IMR-90 (cell line): Measurements from ENCODE around the gene SH2D7. TPM values are rescaled to one million over a fixed set of nuclear protein-coding genes. Genes with fewer than 3 reads are reported as not detected.

ENCODE experiments used
- ATAC-seq: fragments of 200-7000 bp; cut with Tn5 transposase; 2 replicates; pipeline ENCODE4 v1.9.1; 2020; ENCODE audit warnings: low read depth, mild to moderate bottlenecking, moderate library complexity
- BruUV-seq: library from RNA; stranded (reverse); fragments of 400-500 nt; replicated peaks from 2 replicates; lab custom pipeline; 2021; lab: Mats Ljungman, UMichigan
- CTCF ChIA-PET: fragments of 300-600 bp; formaldehyde crosslinking; extraction: SDS; loops from one replicate; lab custom pipeline; 2021; ENCODE audit warnings: antibody characterized with exemption; lab: Yijun Ruan, JAX
- POLR2A ChIA-PET: fragments of 300-600 bp; sonication (Branson Sonifier 250); formaldehyde crosslinking; loops from one replicate; lab custom pipeline; 2022; ENCODE audit warnings: antibody characterized with exemption; ENCODE audit not compliant: unreplicated experiment; lab: Charles Lee
- DNase-seq: peaks from one replicate; pipeline ENCODE4 v3.0.0; 2013
- H2AFZ ChIP-seq: replicated peaks from 2 replicates; pipeline ENCODE3; 2013; ENCODE audit warnings: low read length, mild to moderate bottlenecking; ENCODE audit not compliant: poor library complexity
- H2AK5ac ChIP-seq: 2 replicates; pipeline ENCODE4 v1.6.1; 2013; ENCODE audit warnings: low read depth, low read length, inconsistent platforms
- H2AK9ac ChIP-seq: replicated peaks from 2 replicates; pipeline ENCODE3; 2013; ENCODE audit warnings: mild to moderate bottlenecking, low read depth, low read length, moderate library complexity; ENCODE audit not compliant: poor library complexity
- H2BK120ac ChIP-seq: 2 replicates; pipeline ENCODE4 v1.6.1; 2013; ENCODE audit warnings: low read depth, low read length, inconsistent platforms
- H2BK15ac ChIP-seq: 3 replicates; pipeline ENCODE4 v1.6.1; 2013; ENCODE audit warnings: low read depth, low read length, inconsistent platforms
- H2BK20ac ChIP-seq: 2 replicates; pipeline ENCODE4 v1.6.1; 2013; ENCODE audit warnings: low read depth, mild to moderate bottlenecking, inconsistent platforms, low read length, moderate library complexity
- H2BK5ac ChIP-seq: 2 replicates; pipeline ENCODE4 v1.6.1; 2013; ENCODE audit warnings: mild to moderate bottlenecking, low read depth, low read length, inconsistent platforms; ENCODE audit not compliant: poor library complexity, severe bottlenecking
- H3K14ac ChIP-seq: replicated peaks from 2 replicates; pipeline ENCODE4 v1.6.1; 2013; ENCODE audit warnings: low read depth, low read length, inconsistent platforms
- H3K18ac ChIP-seq: 2 replicates; pipeline ENCODE4 v1.6.1; 2013; ENCODE audit warnings: low read depth, low read length, control low read depth
- H3K23ac ChIP-seq: 2 replicates; pipeline ENCODE4 v1.6.1; 2013; ENCODE audit warnings: low read depth, low read length, inconsistent platforms
- H3K27ac ChIP-seq: 2 replicates; pipeline ENCODE4 v1.5.1; 2013; ENCODE audit warnings: mild to moderate bottlenecking, control low read depth, low read length; ENCODE audit not compliant: insufficient read depth
- H3K27me3 ChIP-seq: 2 replicates; pipeline ENCODE4 v1.6.1; 2013; ENCODE audit warnings: low read length; ENCODE audit not compliant: control insufficient read depth, insufficient read depth
- H3K36me3 ChIP-seq: 2 replicates; pipeline ENCODE4 v1.6.1; 2013; ENCODE audit warnings: low read length, mixed read lengths; ENCODE audit not compliant: control insufficient read depth, insufficient read depth
- H3K4ac ChIP-seq: 2 replicates; pipeline ENCODE4 v1.6.1; 2013; ENCODE audit warnings: low read depth, low read length, inconsistent platforms
- H3K4me1 ChIP-seq: 2 replicates; pipeline ENCODE4 v1.6.1; 2013; ENCODE audit warnings: low read length, mixed read lengths; ENCODE audit not compliant: control insufficient read depth, insufficient read depth
- H3K4me2 ChIP-seq: 2 replicates; pipeline ENCODE4 v1.6.1; 2013; ENCODE audit warnings: low read depth, mild to moderate bottlenecking, control low read depth, low read length, moderate library complexity
- H3K4me3 ChIP-seq: 2 replicates; pipeline ENCODE4 v1.5.1; 2013; ENCODE audit warnings: low read depth, mild to moderate bottlenecking, control low read depth, low read length, moderate library complexity; ENCODE audit not compliant: insufficient read depth
- H3K56ac ChIP-seq: 2 replicates; pipeline ENCODE4 v1.6.1; 2013; ENCODE audit warnings: low read length, inconsistent platforms; ENCODE audit not compliant: insufficient read depth; ENCODE audit errors: extremely low read depth
- H3K79me1 ChIP-seq, 2 experiments: 2 replicates each; pipeline ENCODE4 v1.6.1; 2013; ENCODE audit warnings: low read length in 2 of 2, inconsistent platforms in 1 of 2, low read depth in 1 of 2
- H3K9ac ChIP-seq: 2 replicates; pipeline ENCODE4 v1.6.1; 2013; ENCODE audit warnings: low read depth, low read length, control low read depth
- H3K9me1 ChIP-seq: 2 replicates; pipeline ENCODE4 v1.6.1; 2013; ENCODE audit warnings: low read length, inconsistent platforms; ENCODE audit not compliant: insufficient read depth
- H3K9me3 ChIP-seq: 2 replicates; pipeline ENCODE4 v1.6.1; 2013; ENCODE audit warnings: low read length; ENCODE audit not compliant: control insufficient read depth, insufficient read depth
- H4K20me1 ChIP-seq: 2 replicates; pipeline ENCODE4 v1.6.1; 2013; ENCODE audit warnings: low read length, inconsistent platforms; ENCODE audit not compliant: insufficient read depth
- H4K5ac ChIP-seq: 2 replicates; pipeline ENCODE4 v1.6.1; 2013; ENCODE audit warnings: mild to moderate bottlenecking, low read depth, low read length, control low read depth
- H4K8ac ChIP-seq, 2 experiments: 2 replicates each; pipeline ENCODE4 v1.6.1; 2013; ENCODE audit warnings: low read depth in 2 of 2, low read length in 2 of 2, control low read depth in 1 of 2, inconsistent platforms in 1 of 2
- H4K91ac ChIP-seq: 2 replicates; pipeline ENCODE4 v1.6.1; 2013; ENCODE audit warnings: low read depth, low read length, inconsistent platforms; ENCODE audit not compliant: insufficient read depth
- BHLHE40 ChIP-seq: fragments of 150-350 bp; IDR thresholded peaks from 2 replicates; pipeline ENCODE4 v1.6.1; 2016; ENCODE audit warnings: mild to moderate bottlenecking, low read depth, low read length
- CEBPB ChIP-seq: IDR thresholded peaks from 2 replicates; pipeline ENCODE4 v1.6.1; 2012; ENCODE audit warnings: low read depth, low read length, improper control_type of control experiment
- CHD1 ChIP-seq: IDR thresholded peaks from 2 replicates; pipeline ENCODE4 v1.6.1; 2012; ENCODE audit warnings: low read depth, low read length, improper control_type of control experiment
- FOS ChIP-seq: fragments of 150-350 bp; IDR thresholded peaks from 2 replicates; pipeline ENCODE4 v1.6.1; 2016; ENCODE audit warnings: low read depth, low read length
- MAFK ChIP-seq: IDR thresholded peaks from 2 replicates; pipeline ENCODE4 v1.6.1; 2012; ENCODE audit warnings: low read depth, low read length, improper control_type of control experiment
- MAZ ChIP-seq: IDR thresholded peaks from 2 replicates; pipeline ENCODE4 v1.6.1; 2012; ENCODE audit warnings: low read depth, mild to moderate bottlenecking, low read length, improper control_type of control experiment, moderate library complexity, borderline replicate concordance
- MXI1 ChIP-seq: IDR thresholded peaks from 2 replicates; pipeline ENCODE4 v1.6.1; 2012; ENCODE audit warnings: low read depth, mild to moderate bottlenecking, low read length, moderate library complexity, borderline replicate concordance
- POLR2A ChIP-seq: IDR thresholded peaks from 2 replicates; pipeline ENCODE4 v1.6.1; 2012; ENCODE audit warnings: mild to moderate bottlenecking, low read depth, low read length
- RAD21 ChIP-seq: IDR thresholded peaks from 2 replicates; pipeline ENCODE4 v1.6.1; 2012; ENCODE audit warnings: low read length, improper control_type of control experiment
- RCOR1 ChIP-seq: IDR thresholded peaks from 2 replicates; pipeline ENCODE4 v1.6.1; 2012; ENCODE audit warnings: mild to moderate bottlenecking, low read length, improper control_type of control experiment; ENCODE audit not compliant: insufficient replicate concordance
- RFX5 ChIP-seq: IDR thresholded peaks from 2 replicates; pipeline ENCODE4 v1.8.0; 2012; ENCODE audit warnings: low read depth, mild to moderate bottlenecking, low read length, moderate library complexity
- SMC3 ChIP-seq: fragments of 150-350 bp; IDR thresholded peaks from 2 replicates; pipeline ENCODE4 v1.6.1; 2016; ENCODE audit warnings: low read depth, mild to moderate bottlenecking, antibody characterized with exemption, low read length, moderate library complexity
- WGBS, 2 experiments: methylation state at CpG; one replicate each; pipeline versions ENCODE4 v1.1.5 to v1.1.7; 2013; ENCODE audit warnings: missing lambda C conversion rate in 2 of 2; ENCODE audit not compliant: insufficient read length in 1 of 2; ENCODE audit errors: extremely low coverage in 2 of 2; 5-methylcytosine and 5-hydroxymethylcytosine counted together
- dilution Hi-C: fragments of 300-500 bp; cut with HindIII; formaldehyde crosslinking; loops from one replicate; pipeline ENCODE4 v1.14.3; 2018; ENCODE audit warnings: low sequenced_read_pairs; ENCODE audit not compliant: unreplicated experiment
- in situ Hi-C: fragments of 300-500 bp; cut with MboI; formaldehyde crosslinking; loops from 3 replicates; pipeline ENCODE4 v1.14.3; 2019; ENCODE audit warnings: low sequenced_read_pairs, inconsistent platforms, mixed read lengths
- intact Hi-C: fragments of 100-400 bp; cut with micrococcal nuclease; formaldehyde crosslinking; loops from 2 replicates; pipeline ENCODE4 v1.10.0; 2022
- polyA plus RNA-seq, 3 experiments: library from polyadenylated mRNA; depleted of rRNA; stranded (reverse); fragments of >200 nt; gene quantifications; 2 replicates each; pipeline ENCODE4 v1.2.3, GENCODE V29; 2012; ENCODE audit warnings: low replicate concordance in 1 of 3
- total RNA-seq: library from RNA; depleted of rRNA; stranded (reverse); fragments of >200 nt; gene quantifications from 2 replicates; pipeline ENCODE4 v1.2.3, GENCODE V29; 2012
- TF ChIP-seq, protein P1 (sequence below): fragments of 150-350 bp; IDR thresholded peaks from 2 replicates; pipeline ENCODE4 v1.6.1; 2016; ENCODE audit warnings: low read depth, mild to moderate bottlenecking, low read length, moderate library complexity, borderline replicate concordance
- TF ChIP-seq, protein P2 (sequence below): fragments of 150-350 bp; IDR thresholded peaks from 2 replicates; pipeline ENCODE4 v1.6.1; 2017; ENCODE audit warnings: mild to moderate bottlenecking, antibody characterized with exemption, low read length, low read depth
- TF ChIP-seq, protein P3 (sequence below): conservative IDR thresholded peaks from 2 replicates; pipeline ENCODE4 v1.5.1; 2012; ENCODE audit warnings: mild to moderate bottlenecking, low read depth, low read length, improper control_type of control experiment

SH2D7 gene
- total and polyA plus RNA-seq, 2 of the 4 experiments (the other 2 are of a cell fraction): not detected

DNA sequence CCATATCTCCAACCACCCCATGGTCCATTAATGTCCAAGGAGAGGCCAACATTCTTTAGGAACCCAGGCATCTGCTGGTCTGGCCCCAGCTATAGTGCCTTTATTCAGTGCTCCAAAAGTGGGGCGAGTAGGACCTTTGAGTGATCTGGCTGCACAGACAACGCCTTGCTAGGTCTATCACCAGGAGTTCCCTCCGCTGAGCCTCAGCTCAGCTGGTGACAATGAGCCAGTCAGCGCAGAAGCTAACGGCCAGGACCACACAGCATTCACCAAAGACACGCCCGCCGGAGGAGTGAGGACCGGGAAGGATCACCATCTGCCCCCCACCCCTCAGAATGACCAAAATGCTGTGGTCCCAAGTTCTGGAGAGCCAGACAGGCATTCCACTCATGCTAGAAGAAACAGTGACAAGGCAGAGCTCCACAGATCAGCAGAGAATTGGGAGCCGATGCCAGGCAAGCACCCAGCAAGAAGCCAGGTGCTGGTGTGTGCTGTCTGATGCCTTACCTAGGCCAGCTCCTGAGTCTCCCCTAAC is 33.9 kb upstream of the SH2D7 start:
- Histone ChIP-seq H3K4ac (peak overlapping the region; percentile 56; the same call in 1 of the 2 replicates), H3K27me3 (no peaks in the 10 kb centered on the region), H3K36me3 (peaks cover 4% of the 10 kb centered on the region), H4K5ac (no peak overlapping the region), H2BK5ac (no peak overlapping the region), H2AK9ac (no peak overlapping the region), H3K4me2 (no peak overlapping the region), H3K18ac (0 out of 2 replicates have a peak overlapping the region, but pooled peaks have one; percentile 14), H2BK20ac (no peak overlapping the region), H3K56ac (no peak overlapping the region), H4K20me1 (peaks cover 62% of the 10 kb centered on the region), H3K79me1 (peaks cover 36 to 80% of the 10 kb centered on the region in 2 experiments), H3K4me3 (no peak overlapping the region), H3K9me3 (no peaks in the 10 kb centered on the region), H2BK15ac (0 out of 3 replicates have a peak overlapping the region, but pooled peaks have one; percentile 18), H4K91ac (0 out of 2 replicates have a peak overlapping the region, but pooled peaks have one; percentile 1), H3K9me1 (peaks cover 44% of the 10 kb centered on the region), H2AFZ (no peak overlapping the region), H3K23ac (no peak overlapping the region), H3K9ac (no peak overlapping the region), H3K27ac (no peak overlapping the region), H2AK5ac (peak overlapping the region; percentile 40), H3K4me1 (peaks cover 25% of the 10 kb centered on the region), H2BK120ac (peak overlapping the region; percentile 34), H4K8ac (peak overlapping the region in 1 of 2 experiments; percentile 29; a peak in 1 of 4 replicates), H3K14ac (peak overlapping the region; percentile 42; the same call in 1 of the 2 replicates)
- TF ChIP-seq MAFK (no peak), BHLHE40 (no peak), CHD1 (no peak), RCOR1 (no peak), MXI1 (no peak), SMC3 (no peak), RAD21 (no peak), FOS (no peak), RFX5 (no peak), CEBPB (no peak), POLR2A (no peak), MAZ (no peak)
- TF ChIP-seq, protein P1, sequence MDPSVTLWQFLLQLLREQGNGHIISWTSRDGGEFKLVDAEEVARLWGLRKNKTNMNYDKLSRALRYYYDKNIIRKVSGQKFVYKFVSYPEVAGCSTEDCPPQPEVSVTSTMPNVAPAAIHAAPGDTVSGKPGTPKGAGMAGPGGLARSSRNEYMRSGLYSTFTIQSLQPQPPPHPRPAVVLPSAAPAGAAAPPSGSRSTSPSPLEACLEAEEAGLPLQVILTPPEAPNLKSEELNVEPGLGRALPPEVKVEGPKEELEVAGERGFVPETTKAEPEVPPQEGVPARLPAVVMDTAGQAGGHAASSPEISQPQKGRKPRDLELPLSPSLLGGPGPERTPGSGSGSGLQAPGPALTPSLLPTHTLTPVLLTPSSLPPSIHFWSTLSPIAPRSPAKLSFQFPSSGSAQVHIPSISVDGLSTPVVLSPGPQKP: no peak
- TF ChIP-seq, protein P2, sequence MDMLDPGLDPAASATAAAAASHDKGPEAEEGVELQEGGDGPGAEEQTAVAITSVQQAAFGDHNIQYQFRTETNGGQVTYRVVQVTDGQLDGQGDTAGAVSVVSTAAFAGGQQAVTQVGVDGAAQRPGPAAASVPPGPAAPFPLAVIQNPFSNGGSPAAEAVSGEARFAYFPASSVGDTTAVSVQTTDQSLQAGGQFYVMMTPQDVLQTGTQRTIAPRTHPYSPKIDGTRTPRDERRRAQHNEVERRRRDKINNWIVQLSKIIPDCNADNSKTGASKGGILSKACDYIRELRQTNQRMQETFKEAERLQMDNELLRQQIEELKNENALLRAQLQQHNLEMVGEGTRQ: no peak
- TF ChIP-seq, protein P3, sequence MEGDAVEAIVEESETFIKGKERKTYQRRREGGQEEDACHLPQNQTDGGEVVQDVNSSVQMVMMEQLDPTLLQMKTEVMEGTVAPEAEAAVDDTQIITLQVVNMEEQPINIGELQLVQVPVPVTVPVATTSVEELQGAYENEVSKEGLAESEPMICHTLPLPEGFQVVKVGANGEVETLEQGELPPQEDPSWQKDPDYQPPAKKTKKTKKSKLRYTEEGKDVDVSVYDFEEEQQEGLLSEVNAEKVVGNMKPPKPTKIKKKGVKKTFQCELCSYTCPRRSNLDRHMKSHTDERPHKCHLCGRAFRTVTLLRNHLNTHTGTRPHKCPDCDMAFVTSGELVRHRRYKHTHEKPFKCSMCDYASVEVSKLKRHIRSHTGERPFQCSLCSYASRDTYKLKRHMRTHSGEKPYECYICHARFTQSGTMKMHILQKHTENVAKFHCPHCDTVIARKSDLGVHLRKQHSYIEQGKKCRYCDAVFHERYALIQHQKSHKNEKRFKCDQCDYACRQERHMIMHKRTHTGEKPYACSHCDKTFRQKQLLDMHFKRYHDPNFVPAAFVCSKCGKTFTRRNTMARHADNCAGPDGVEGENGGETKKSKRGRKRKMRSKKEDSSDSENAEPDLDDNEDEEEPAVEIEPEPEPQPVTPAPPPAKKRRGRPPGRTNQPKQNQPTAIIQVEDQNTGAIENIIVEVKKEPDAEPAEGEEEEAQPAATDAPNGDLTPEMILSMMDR: no peak
- intact Hi-C loops: no loop called here
- WGBS, 2 experiments: 95% methylated on average over 6 of the region's 10 CpGs; no CpG with 5 or more reads in 1 of the 2 experiments
- in situ Hi-C loops: no loop called here
- DNase-seq (no peak), ATAC-seq (no peak)
- POLR2A ChIA-PET: no interaction called here
- dilution Hi-C loops: no loop called here
- CTCF ChIA-PET: no interaction called here
- no TSS peak for BruUV-seq
